K562 (cell line): ENCODE results near the gene DHX29.
"Not testable (repeated sequence)": the region's sequence is repeated elsewhere in the genome, so short reads cannot be mapped to it uniquely, and the experiment has no call there.

Experiments used
- BDP1 ChIP-seq: IDR thresholded peaks from 3 replicates; pipeline ENCODE4 v1.6.1; 2011; ENCODE audit not compliant: insufficient read length, insufficient read depth
- EZH2 ChIP-seq: IDR thresholded peaks from 2 replicates; pipeline ENCODE4 v1.6.1; 2012; ENCODE audit warnings: low read depth, mild to moderate bottlenecking, inconsistent platforms, low read length, borderline replicate concordance
- FOXP4 ChIP-seq: sonication (generic); formaldehyde crosslinking; IDR thresholded peaks from 2 replicates; pipeline ENCODE4 v1.8.0; 2022; ENCODE audit warnings: mild to moderate bottlenecking, missing genetic modification reagents, borderline replicate concordance
- HDAC2 ChIP-seq: fragments of 450-650 bp; IDR thresholded peaks from 2 replicates; pipeline ENCODE4 v1.6.1; 2016; ENCODE audit warnings: mild to moderate bottlenecking
- HSF4 ChIP-seq: fragments of 250-450 bp; sonication (Bioruptor Pico); IDR thresholded peaks from 2 replicates; pipeline ENCODE4 v2.1.2; 2022; ENCODE audit warnings: mild to moderate bottlenecking, moderate library complexity, borderline replicate concordance
- NCOA6 ChIP-seq: fragments of 450-650 bp; IDR thresholded peaks from 2 replicates; pipeline ENCODE4 v1.6.1; 2017; ENCODE audit warnings: mild to moderate bottlenecking
- POLR2A ChIP-seq: fragments of 450-650 bp; conservative IDR thresholded peaks from 2 replicates; pipeline ENCODE4 v1.6.1; 2016
- SOX6 ChIP-seq: fragments of 450-650 bp; IDR thresholded peaks from 2 replicates; pipeline ENCODE4 v1.6.1; 2014; ENCODE audit warnings: mild to moderate bottlenecking
- TGIF2 ChIP-seq: sonication (generic); formaldehyde crosslinking; IDR thresholded peaks from 2 replicates; pipeline ENCODE4 v1.8.1; 2022; ENCODE audit warnings: mild to moderate bottlenecking, missing genetic modification reagents, moderate library complexity
- ZFX ChIP-seq: sonication (generic); formaldehyde crosslinking; IDR thresholded peaks from 2 replicates; pipeline ENCODE4 v1.8.0; 2022; ENCODE audit warnings: mild to moderate bottlenecking, missing genetic modification reagents, moderate library complexity

DNA sequence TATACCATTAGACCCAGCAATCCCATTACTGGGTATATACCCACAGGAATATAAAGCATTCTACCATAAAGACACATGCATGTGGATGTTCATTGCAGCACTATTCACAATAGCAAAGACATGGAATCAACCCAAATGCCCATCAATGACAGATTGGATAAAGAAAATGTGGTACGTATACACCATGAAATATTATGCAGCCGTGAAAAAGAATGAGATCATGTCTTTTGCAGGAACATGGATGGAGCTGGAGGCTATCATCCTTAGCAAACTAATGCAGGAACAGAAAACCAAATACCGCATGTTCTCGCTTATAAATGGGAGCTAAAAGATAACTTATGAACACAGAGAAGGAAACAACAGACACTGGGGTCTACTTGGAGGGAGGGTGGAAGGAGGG, 10.7 kb upstream of the DHX29 start:
- TF ChIP-seq EZH2; HSF4 (CRISPR knock-in tag); NCOA6; ZFX (CRISPR knock-in tag); POLR2A; BDP1; SOX6; HDAC2; FOXP4; TGIF2 (CRISPR knock-in tag): not testable (repeated sequence)
